Fibroblast of upper back skin (primary cell): Measurements from ENCODE around the gene DBP.
"Not testable (repeated sequence)": the region's sequence is repeated elsewhere in the genome, so short reads cannot be mapped to it uniquely, and the experiment has no call there.

Experiments
- DNase-seq: peaks from one replicate; pipeline ENCODE4 v3.0.0-alpha.2; 2013

Gene DBP

DNA sequence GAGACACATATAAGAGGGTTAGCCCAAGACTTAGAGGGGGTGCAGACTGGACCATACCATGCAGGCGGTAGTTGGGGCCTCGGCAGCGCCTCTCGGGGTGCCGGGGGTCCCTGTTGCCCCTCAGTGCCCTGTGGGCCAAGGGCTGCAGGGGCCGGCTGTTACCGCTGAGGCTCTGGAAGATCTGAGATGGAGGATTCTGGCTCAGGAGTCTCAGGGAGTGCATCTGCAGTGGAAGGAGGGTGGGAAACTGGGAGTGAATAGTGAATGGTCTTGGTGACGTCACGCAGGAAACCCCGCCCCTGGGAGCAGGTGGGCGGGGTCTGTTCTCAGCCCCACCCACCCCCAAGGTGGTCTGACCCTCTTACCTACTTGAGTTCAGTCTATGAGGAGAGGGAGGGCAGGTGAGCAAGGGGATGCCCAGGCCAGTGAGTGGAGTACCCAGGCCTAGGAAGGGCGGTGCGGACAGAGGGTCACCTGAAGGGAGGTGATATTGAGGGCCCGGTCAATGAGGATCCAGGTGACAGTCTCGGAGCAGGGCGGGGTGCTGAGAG is 1.7 kb upstream of the DBP start:
- no peak for DNase-seq

GRCh38 chr19:48637948-48638830 is 1.0 kb upstream of the DBP start:
- DNase-seq, result peak; percentile 92

DNA sequence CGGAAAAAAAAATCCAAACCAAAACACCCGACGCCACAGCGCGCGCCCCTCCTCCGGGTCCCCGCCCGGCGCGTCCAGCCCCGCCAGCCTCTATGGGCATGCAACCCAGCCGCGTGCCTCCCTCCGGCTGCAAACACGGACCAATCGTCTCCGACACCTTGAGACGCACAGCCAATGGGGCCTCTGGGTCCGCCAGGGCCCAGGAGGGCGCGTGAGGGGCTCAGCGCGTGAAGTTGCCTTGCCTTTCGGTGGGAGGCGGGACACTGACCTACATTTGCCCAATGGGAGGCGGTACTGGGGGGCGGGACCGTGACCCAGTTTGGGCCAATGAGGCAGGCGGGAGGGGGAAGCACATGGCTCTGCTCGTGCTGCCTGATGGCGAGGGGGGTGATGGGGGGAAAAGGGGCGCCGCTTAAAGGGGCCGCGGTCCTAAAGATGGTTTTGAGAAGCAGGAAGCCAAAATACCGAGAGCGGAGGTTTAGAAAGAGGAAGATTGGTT is 319 bp upstream of the DBP start:
- DNase-seq, result peak; percentile 99

- DNase-seq, result no peak
Observed at GRCh38 chr19:48635966-48636858, 967 bp downstream of the DBP start.

- DNase-seq, result no peak
Observed at GRCh38 chr19:48635263-48635965, 1.8 kb downstream of the DBP start.

DNA sequence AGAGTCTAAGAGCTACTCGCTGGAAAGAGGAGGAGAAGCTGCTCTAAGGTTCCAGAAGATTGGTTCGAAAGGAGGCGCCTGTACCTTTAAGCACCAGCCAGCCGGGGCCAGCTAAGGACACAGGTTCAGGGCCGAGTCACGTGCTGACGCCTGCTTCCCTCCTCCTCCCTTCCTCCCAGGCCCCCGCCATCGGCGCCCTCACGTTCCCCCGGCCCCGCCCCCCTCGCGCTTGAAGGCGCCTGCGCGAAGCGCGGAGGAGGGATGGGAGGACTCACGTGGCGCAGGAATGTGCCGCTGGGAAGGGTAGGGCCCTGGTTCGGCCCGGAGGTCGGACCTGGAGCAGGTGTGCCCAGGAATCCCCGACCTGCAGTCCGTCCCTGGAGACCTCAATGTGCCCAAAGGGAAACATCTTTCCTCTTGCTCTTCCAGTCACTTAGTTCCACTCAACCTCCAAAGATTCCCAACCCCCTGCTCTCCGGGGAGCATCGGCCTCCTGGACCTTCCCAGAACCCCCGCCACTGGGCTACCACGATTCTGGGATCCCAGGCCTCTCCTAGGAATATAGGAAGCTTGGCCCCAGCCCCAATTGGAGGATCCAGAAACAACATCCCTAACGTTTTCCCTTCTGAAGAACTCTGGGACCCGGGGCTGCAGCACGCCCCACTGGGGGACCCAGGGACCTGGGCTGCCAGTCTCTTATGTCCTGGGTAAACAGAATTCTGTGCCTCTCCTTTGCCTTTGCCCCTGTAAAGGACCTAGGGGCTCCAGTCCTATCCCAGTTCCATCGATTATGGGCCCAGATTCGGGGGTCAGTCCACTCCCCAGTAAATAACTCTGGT is 2.5 kb downstream of the DBP start:
- peak; percentile 95 for DNase-seq

DNA sequence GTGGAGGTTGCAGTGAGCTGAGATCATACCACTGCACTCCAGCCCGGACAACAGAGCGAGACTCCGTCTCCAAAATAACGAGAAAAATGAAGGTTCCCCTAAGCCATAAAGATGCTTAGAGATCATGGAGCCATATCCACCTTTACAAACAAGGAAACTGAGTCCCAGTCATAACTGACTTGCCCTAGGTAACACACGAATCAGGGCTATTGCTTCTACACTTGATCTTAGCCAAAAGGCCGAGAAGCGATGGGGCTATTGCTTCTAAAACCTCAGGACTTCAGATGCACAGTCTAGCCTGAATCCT is 3.2 kb downstream of the DBP start:
- no peak for DNase-seq

DNA sequence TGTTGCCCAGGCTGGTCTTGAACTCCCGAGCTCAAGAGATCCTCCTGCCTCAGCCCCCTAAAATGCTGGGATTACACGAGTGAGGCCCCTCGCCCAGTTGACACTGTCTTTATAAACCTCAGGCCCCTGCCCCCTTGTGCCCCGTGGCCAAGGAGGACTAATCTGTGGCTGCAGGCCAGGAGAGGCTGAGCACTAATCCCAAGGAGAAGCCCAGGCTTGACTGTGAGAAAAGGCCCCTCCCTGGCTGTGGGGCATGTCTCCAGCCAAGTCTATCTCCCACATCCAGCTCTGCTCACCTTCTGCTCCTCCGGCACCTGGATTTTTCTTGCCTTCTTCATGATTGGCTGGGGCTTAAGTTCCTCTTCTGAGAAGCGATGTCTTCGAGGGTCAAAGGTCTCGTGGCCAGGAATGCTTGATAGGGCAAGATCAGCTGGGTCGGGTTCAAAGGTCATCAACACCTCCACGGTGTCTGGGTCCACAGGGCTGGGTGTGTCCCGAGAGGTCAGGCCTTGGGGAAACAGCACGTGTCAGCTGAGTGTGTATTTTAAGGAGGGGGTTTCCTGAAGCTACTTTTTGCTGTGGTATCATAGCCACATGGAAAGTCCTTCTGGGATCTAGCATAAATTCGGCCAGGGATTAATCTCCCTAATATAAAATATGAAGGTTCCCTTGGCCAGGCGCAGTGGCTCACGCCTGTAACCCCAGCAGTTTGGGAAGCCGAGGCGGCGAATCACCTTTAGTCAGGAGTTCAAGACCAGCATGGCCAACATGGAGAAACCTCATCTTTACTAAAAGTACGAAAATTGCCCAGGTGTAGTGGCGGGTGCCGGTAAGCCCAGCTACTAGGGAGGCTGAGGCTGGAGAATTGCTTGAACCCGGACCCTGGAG is 3.8 kb downstream of the DBP start:
- no peak for DNase-seq

DNA sequence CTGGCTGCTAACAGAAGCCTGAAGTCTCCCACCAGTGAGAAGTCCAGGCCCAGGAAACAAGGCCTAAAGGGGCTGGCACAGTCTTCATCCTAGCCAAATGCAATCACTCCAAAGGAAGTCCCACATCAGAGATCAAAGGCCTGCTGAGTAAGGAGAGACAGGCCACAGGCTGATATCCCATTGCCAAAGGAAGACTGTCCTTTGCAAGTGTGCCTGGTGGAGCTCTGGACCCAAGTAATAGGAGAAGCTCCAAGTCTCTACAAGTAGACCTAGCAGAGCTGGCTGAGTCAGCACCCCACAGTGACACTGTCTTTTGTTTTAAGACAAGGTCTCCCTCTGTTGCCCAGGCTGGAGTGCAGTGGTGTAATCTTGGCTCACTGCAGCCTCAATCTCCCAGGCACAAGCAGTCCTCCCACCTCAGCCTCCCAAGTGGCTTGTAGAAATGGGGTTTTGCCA is 4.5 kb downstream of the DBP start:
- DNase-seq, result no peak

DNA sequence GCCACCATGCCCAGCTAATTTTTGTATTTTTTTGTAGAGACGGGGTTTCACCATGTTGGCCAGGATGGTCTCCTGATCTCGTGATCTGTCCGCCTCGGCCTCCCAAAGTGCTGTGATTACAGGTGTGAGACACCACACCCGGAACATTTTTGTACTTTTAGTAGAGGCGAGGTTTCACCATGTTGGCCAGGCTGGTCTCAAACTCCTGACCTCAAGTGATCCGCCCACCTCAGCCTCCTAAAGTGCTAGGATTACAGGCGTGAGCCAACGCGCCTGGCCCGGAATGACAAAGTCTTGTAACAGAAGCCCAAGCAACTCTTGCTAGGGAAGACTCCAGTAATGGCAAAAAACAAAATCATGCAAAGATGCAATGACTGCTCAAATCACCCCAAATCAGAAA is 4.9 kb downstream of the DBP start:
- DNase-seq, result not testable (repeated sequence)

GRCh38 chr19:48631225-48631624 is 6.0 kb downstream of the DBP start:
- no peak for DNase-seq

GRCh38 chr19:48630296-48631063 is 6.7 kb downstream of the DBP start:
- DNase-seq, result peak; percentile 45

DNA sequence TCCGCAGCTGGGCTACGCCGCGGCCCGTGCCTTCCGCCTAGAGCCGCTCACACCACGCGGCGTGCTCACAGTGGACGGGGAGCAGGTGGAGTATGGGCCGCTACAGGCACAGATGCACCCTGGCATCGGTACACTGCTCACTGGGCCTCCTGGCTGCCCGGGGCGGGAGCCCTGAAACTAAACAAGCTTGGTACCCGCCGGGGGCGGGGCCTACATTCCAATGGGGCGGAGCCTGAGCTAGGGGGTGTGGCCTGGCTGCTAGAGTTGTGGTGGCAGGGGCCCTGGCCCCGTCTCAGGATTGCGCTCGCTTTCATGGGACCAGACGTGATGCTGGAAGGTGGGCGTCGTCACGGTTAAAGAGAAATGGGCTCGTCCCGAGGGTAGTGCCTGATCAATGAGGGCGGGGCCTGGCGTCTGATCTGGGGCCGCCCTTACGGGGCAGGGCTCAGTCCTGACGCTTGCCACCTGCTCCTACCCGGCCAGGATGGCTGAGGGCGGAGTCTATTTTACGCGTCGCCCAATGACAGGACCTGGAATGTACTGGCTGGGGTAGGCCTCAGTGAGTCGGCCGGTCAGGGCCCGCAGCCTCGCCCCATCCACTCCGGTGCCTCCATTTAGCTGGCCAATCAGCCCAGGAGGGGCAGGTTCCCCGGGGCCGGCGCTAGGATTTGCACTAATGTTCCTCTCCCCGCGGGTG is 7.4 kb downstream of the DBP start:
- DNase-seq, result no peak

GRCh38 chr19:48629297-48629598 is 7.9 kb downstream of the DBP start:
- DNase-seq, result no peak

DNA sequence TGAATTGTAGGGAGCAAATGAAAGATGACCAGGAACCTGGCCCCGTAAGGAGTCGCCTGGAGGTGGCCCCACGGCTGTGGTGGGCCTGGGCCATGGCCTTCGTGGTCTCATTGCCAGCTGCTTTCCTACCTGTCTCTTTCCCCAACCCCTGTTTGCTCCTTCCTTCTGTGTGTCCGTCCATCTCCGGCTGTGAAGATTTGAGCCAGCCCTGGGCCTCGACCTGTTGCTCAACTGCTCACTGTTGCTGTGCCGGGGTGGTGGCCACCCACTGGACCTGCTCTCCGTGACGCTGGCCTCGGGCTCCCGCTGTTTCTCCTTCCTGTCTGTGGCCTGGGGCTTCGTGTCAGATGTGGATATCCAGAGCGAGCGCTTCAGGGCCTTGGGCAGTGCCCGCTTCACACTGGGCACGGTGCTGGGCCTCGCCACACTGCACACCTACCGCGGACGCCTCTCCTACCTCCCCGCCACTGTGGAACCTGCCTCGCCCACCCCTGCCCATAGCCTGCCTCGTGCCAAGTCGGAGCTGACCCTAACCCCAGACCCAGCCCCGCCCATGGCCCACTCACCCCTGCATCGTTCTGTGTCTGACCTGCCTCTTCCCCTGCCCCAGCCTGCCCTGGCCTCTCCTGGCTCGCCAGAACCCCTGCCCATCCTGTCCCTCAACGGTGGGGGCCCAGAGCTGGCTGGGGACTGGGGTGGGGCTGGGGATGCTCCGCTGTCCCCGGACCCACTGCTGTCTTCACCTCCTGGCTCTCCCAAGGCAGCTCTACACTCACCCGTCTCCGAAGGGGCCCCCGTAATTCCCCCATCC is 8.5 kb downstream of the DBP start:
- no peak for DNase-seq

- DNase-seq, result no peak
Observed at GRCh38 chr19:48627865-48628314, 9.3 kb downstream of the DBP start.

- DNase-seq, result no peak
Observed at GRCh38 chr19:48627201-48627864, 9.8 kb downstream of the DBP start.

DNA sequence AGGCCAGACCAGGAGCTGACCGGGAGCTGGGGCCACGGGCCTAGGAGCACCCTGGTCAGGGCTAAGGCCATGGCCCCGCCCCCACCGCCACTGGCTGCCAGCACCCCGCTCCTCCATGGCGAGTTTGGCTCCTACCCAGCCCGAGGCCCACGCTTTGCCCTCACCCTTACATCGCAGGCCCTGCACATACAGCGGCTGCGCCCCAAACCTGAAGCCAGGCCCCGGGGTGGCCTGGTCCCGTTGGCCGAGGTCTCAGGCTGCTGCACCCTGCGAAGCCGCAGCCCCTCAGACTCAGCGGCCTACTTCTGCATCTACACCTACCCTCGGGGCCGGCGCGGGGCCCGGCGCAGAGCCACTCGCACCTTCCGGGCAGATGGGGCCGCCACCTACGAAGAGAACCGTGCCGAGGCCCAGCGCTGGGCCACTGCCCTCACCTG is 11.3 kb downstream of the DBP start:
- no peak for DNase-seq
